HG03064 (cell line): ENCODE data around the gene LMOD3.

Experiments used
- ATAC-seq: cut with Tn5 transposase; IDR thresholded peaks from one replicate; pipeline ENCODE4 v1.9.1; 2021; ENCODE audit warnings: low read depth; ENCODE audit not compliant: unreplicated experiment

The LMOD3 gene

DNA sequence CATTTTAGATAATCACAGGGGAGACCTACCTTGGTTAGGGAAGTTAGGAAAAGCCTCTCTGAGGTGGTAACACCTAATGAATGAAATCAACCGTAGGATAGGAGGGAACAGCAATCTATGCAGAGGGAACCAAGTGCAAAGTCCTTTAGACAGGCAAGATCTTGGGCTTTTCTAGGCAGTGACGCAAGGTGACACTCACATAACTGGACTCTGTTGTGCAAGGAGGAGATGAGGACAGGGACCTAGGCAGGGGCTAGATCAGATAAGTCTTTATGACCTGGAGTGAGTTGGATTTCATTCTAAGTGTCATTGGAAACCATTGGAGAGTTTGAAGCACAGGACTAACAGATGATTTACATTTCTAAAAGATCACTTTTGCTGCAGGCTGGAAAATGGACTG lies 4.6 kb upstream of the LMOD3 start:
- ATAC-seq = no peak

DNA sequence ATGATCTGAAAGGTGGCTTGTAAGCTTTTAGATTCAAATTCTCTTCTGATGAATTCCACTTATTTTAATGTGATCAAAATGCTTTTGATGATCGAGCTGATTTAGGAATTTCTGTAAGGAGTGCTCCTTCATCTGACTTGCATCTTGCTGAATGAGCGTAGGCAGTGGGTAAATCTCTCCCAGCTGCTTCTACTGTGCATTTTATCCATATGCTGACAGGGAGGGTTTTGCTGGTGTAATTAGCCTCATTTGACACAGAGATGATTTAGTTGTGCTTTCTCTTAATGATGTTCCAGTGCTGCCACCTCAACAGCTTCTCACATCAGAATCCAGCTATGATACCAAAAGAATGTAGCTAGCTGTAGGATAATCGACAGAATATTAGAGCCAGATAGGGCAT lies 3.8 kb upstream of the LMOD3 start:
- no peak for ATAC-seq

DNA sequence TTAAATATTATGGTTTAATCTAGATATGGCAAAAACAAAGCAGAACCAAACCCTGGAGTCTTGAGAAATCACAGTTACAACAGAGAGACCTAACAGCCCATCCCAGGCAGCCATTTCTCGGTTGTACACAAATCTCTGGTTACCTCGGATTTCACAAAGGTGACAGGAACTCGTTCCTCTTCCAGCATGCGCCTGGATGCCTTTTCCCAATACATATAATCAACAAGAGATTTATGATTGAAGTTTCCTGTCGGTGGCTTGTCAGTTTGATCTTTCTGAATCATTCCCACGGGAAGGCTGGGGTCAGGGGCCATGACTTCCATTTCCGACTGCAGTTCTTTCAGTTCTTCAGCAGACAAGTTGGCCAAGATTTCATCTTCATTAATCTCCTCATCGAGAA lies 445 bp downstream of the LMOD3 start:
- no peak for ATAC-seq

DNA sequence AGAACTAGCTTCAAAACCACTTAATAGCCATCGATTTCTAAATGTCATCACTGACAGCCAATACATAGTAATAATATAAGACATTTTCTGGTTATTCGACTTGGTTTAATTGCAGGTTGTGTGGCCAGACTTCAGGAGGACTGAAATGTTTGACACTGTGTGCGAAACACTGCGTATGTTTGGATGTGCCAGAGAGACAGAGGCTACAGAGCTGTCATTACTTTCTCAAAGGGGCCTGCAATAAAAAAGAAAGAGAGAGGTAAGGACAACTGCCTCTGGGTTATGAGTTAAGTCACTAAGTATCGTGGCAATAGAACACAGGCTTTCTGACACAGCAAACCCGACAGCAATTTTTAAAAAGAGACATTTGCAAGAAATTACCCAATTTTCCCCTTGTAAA lies 882 bp downstream of the LMOD3 start:
- no peak for ATAC-seq

DNA sequence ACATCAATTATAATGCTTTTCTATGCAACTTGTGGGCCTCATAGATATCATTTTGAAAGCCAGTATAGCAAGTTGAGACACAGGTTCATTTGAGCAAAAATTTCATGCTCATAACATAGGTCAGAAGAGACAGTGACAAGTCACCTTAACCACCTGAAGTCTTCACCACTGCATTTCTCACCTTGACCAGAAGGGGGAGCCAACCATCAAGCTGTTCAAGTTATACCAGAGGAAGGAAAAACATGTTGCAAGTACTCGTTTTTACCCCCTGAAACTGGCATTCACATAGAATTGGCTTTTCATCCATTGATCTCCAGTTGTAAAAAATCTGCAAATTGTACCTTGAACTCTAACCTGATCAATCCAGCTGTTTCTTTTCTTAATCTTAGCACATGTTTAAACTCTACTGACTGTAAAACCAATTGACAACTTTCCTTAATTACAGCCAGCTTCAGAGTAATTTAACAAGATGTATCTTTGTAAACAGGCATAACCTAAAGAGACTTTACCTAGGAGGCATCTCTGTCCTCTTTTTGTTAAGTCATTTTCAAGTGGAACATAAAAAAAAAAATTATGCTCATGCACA lies 1.4 kb downstream of the LMOD3 start:
- no peak for ATAC-seq

DNA sequence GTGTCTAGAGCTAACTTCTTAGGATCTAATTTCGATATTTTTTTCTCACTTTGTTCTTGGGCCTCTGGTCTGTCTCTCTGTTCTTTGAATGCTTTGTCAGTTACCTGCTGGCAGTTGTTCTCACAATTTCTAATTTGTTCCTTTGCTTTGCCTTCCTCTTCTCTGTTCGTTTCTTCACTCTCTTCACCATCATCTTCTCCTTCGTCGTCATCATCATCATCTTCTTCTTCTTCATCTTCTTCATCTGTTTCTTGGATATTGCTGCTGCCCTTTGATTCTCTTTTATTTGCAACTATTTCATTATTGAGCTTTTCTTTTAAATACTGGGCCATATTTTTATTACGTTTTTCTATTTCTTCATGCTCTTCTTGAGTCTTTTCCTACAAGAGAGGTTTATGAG lies 2.7 kb downstream of the LMOD3 start:
- no peak for ATAC-seq

DNA sequence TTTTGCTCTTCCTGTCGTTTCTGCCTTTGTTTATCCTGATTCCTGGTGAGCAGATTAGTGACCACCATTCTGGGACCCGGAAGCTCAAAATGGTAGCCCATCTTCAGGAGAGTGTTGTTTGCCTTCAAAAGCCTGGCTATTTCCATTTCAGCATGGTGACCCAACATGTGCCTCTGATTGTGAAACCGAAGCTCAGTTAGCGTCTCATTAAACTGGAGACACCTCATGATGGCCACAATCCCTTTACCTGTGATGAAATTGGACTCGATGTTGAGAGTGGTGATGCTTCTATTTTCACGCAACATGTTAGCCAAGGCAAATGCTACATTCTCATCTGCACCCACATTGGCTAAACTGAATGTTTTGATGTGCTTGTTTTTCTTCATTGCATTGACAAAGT lies 3.3 kb downstream of the LMOD3 start:
- ATAC-seq = no peak

DNA sequence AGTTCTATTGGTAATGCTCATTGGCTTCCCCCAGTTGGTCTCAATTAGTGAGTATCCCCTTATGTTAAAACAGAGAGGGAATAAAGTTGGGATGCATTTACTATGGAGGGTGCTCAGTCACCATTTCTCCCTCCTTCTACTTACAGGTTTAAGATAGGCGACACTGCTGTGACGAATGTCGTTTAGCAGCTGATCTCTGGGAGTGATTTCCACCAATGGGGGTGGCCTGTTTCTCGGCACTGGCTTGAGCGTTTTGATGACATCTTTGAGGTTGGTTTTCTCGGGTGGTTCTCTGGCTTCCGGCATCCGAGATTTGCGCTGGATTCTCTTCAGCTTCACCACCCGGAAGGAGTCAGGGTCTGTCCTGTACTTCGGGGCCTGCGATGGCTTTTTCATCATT lies 3.8 kb downstream of the LMOD3 start:
- no peak for ATAC-seq

DNA sequence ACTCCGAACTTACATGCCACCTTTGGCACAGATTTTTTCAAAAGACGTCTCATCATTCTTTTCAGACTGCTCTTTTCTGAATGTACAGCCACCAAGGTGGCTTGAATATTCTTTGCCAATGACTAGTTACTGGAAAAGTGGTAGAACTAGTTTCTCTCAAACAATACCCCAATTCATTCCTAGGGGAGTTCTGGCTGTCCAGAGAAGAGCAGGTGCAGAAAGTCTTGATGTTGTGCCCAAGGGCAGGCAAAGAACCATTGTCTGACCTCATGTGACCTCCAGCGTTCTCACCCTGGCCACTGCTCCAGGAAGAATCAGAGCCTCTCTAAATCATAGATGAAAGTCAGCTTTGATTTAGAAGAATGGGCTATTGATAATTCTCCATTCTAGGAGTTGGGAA lies 5.5 kb downstream of the LMOD3 start:
- no peak for ATAC-seq

DNA sequence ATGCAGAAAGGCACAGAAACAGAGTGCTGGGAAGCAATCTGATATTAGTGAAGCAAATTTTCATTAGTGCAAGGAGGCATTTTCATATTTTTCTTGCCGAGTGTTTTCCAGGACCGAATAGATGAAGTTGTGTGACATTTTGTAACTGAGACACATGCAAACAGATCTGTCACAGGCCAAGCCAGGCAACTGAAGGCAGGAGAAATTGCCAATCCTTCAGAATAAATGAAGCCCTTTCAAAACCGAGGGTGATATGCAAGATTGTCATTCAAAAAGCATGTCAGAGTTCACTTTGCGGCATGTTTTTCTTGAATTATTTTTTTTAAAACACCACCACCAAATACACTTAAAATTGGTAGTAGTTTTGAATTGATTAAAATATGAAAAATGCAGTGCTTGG lies 6.2 kb downstream of the LMOD3 start:
- ATAC-seq = no peak

DNA sequence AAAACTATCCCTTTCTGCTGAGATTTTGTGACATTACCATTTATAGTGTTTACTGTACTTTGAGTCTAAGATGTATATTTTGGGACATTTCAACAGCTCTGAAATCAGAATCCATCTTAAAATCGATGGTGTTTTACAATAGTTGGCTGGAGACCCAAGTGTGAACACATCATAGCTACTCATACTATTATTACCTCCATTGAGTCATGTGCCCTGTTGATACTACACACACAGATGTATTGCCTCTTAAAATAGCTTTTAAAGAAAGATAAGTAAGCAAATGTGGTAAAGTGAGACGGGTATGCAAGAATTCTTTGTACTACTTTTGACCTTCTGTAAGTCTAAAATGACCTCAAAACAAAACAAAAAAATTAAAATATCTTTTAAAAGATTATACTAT lies 6.7 kb downstream of the LMOD3 start:
- no peak for ATAC-seq

DNA sequence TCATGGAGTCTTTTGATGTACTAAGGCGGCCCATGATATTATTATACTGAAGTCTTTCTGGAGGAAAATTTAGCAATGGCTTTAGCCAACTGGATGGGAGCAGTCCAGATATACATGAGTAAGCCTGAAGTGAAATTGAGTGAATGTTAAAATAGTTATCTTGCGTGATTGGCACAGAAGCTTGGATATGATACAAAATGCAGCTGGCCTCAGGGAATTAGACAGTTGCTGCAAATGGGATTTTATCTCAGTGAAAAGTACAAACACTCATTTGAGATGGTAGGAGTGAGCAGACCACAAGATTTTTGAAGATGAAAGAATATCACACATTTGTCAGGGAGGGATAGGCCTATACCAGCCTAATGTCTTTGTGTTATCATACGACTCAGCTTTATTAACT lies 8.9 kb downstream of the LMOD3 start:
- ATAC-seq = no peak

DNA sequence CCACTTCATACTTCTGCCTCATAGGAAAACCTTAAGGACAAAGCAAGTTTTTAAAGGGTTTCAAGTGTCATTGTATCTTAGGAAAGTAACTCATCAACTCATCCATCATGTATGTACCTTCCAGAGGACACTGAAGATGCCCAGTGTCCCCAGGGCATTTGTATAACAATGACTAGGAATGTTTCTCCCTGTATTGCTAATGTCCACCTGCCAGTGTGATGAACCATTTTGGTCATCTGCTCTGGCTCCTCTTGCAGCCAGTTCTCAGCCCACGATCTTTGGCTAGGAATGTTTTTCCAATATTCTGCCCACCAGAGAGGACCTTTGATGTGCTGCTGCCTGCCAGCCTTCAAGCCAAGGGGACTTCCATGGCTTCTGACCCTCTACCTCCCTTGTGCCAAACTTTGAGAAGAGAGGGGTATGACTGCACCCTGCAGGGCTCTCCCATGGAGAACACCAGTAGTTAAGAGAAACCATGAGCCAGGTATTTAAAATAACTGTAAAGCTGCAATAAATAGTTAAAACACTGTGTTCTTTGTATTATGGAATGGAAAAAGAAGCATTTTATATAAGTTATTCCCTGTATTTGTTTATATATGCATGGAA lies 11.4 kb downstream of the LMOD3 start:
- no peak for ATAC-seq

DNA sequence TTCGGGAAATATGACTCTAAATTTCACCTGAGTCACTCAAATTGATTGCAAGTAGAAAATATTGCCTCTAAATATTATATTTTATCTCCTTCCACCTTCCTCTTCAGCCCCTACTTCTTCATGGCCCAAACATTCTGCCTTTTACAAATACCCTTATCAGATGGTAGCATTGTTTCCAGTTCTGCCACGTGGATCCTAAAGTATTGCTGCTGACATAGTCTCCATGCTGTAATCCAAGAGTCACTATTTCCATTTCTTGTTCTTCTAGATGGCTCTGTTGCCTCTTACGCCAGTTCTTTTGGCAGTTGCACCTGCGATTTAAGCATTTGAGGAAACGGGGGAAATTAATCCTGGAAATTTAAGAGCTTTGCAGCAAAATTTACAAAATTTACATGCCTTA lies 13.6 kb downstream of the LMOD3 start:
- ATAC-seq = no peak

DNA sequence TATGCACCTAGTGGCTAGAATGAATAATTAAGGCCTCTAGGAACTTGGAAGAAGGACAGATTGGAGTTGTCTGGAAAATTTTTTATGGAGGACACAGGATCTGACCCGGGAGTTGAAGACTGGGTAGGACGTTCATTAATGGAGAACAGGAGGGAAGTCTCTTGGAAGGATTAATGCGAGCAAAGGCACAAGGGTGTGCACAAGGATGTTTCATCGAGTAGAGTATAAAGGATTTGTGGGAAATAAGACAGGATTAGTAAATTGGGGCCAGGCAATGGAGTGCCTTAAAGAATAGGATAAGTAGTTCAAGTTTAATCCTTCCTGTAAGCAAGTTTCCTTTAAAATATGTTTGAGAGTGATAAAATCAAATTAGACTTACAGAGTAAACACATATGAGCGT lies 14.6 kb downstream of the LMOD3 start:
- ATAC-seq = no peak

DNA sequence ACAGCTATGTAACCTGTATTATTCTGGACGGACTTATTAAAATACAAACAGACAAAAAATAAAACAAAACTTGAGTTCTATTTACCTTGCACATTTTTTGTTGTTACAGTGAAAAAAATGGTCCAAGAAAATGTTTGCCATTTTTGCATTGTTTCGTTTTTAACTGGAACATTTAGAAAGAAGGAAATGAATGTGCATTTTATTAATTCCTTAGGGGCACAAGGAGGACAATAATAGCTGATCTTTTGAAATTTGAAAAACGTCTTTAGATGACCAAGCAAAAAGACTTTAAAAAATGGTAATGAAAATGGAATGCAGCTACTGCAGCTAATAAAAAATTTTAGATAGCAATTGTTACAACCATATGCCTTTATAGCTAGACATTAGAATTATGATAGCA lies 17.1 kb downstream of the LMOD3 start:
- no peak for ATAC-seq

DNA sequence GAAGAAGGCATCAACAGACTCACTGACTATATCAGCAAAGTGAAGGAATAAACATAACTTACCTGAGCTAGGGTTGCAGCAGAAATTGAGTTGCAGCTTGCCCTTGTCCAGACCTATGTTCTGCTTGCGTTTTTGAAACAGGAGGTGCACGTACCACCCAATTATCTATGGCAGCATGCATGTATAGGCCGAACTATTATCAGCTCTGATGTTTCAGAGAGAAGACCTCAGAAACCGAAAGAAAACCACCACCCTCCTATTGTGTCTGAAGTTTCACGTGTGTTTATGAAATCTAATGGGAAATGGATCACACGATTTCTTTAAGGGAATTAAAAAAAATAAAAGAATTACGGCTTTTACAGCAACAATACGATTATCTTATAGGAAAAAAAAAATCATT lies 17.8 kb downstream of the LMOD3 start:
- ATAC-seq = no peak

DNA sequence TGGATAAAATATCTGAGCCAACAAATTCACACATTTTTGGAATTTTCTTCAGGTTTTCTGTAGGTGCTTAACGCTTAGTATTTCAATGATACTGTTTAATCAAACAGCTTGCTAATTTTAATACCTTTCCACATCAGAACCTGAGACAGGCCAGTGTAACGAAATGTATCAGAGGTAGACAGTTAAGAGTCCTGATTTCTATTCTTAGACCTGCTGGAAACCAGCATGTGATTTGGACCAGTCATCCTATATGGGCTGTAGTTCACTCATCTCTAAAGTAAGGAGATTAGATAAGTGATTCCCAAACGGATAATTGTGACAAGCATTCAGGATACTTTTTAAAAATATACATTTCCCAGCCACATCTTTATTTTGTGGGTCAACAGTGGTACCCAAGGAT lies 19.3 kb downstream of the LMOD3 start:
- no peak for ATAC-seq

DNA sequence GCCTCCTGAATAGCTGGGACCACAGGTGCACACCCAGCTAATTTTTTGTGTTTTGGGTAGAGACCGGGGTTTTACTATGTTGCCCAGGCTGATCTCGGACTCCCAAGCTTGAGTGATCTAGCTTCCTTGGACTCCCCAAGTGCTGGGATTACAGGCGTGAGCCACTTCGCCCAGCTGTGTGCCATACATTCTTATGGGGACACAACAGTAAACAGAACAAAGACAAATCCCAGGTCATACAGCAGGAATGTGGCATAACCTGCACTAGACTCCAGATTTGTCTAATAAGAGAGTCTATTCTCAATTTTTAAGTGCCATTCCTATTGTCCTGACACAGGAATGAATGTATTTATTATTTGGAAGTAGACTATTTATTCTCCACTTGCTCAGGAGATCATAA lies 20.0 kb downstream of the LMOD3 start:
- ATAC-seq = no peak

DNA sequence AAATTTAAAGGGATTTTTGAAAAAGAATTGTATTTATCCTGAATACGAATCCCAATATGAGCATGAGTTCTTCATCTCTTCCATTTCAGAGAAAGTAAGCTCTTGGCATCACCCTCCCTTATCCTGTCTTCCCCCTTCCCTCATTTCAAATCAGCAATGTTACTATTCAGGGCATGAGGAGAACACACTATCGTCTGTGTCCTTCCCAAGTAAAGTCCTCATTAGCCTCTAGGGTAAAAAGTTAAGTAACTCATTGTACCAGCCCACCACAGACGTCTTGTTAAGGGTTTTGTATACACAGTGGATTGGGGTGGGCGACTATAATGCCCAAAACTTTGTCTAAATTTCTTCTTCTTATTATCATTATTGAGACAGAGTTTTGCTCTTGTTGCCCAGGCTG lies 22.8 kb downstream of the LMOD3 start:
- no peak for ATAC-seq

DNA sequence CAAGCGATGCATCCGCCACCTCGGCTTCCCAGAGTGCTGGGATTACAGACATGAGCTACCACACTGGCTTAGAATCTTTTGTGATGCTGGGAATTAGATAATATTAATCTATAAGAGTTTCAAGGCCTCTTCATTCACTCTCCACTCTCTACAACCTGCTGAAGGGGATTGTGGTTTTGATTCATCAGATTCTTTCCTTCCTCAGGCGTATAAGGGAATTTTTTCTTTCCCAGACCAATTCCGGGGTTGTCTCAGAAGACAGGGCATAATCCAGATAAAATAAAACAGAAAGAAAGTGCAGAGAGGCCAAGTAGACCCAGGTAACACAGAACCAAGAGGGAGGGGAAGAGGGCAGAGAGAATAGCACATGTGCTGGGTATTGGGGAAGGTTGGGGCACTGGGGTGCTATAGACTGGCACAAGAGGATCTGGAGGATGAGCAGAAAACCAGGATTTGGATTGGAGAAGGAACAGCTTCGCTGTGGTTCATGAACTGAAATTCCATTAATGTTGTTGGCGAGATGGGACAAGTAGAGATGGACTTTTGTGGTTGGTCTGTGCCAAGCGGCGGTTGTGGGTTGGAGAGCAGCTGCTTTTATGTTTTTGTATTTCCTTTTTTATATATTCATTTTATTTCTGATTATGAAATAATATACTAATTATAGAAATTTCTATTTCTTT lies 24.8 kb downstream of the LMOD3 start:
- ATAC-seq = no peak

DNA sequence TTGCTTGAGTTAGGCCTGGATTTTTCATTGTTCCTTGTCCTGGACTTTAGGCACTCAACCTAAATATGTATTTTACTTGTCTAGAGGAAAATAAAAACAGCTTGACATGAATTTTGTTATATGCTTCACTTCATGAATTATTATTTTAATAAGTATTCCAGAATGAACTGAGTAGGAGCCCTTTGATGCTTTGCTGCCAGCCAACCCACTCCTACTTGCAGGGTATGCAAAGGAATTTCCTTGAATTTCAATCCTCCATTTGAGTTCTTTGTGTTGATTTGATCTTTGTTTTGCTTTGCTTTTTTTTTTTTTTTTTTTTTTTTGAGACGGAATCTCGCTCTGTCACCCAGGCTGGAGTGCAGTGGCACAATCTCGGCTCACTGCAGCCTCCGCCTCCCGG lies 26.1 kb downstream of the LMOD3 start:
- no peak for ATAC-seq
